ENCODE data around the gene ARID5B. TPM values are rescaled to one million over a fixed set of nuclear protein-coding genes. Genes with fewer than 3 reads are reported as not detected.

The ARID5B gene
- total and polyA plus RNA-seq, 2 of the 4 experiments (the other 2 are of a cell fraction): 41.0 to 125 TPM

DNA sequence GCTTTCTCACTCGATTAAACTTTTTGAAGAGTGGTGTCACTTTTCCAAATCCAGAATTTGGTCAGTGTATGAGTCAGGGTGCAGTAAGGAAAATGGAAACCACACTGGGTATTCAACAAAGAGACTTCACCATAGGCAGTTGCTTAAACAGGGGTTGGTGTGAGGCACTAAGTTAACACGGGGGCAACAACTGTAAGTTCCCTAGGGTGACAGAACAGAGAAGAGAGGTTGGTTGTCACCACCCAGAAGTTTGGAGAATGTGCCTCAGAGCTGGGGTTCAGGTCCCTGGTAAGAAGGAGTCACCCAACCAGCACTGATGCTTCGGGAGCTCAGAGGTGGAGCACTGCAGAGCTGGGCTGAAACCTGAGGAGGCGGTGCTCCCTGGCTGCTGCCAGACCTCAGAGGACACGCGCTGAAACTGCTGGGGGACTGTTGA lies 170.4 kb downstream of the ARID5B start:
- Histone ChIP-seq H2AK9ac (replicated peaks; ENCODE audit: low read depth, low read length, poor library complexity) (no peak overlapping the region), H3K27me3 (ENCODE audit: control insufficient read depth, insufficient read depth, low read length) (no peaks in the 10 kb centered on the region), H4K91ac (ENCODE audit: insufficient read depth, low read depth, low read length) (peak overlapping the region; percentile 38), H3K14ac (replicated peaks; ENCODE audit: low read depth, low read length) (peak overlapping the region; percentile 20), H3K23ac (ENCODE audit: low read depth, low read length) (peak overlapping the region; percentile 43), H3K4me3 (ENCODE audit: insufficient read depth, low read depth, low read length) (no peak overlapping the region), H3K9me1 (ENCODE audit: insufficient read depth, low read length) (peaks cover 22% of the 10 kb centered on the region), H4K8ac (ENCODE audit: low read depth in 2 of 2, low read length in 2 of 2) (peak overlapping the region; percentile 11 to 22; a peak in 3 of 4 replicates), H3K9me3 (ENCODE audit: control insufficient read depth, insufficient read depth, low read length) (no peaks in the 10 kb centered on the region), H3K56ac (ENCODE audit: extremely low read depth, insufficient read depth, low read length) (no peak overlapping the region), H3K4me1 (ENCODE audit: control insufficient read depth, insufficient read depth, low read length) (peaks cover 42% of the 10 kb centered on the region), H2AK5ac (ENCODE audit: low read depth, low read length) (peak overlapping the region; percentile 52), H3K36me3 (ENCODE audit: control insufficient read depth, insufficient read depth, low read length) (peaks cover 81% of the 10 kb centered on the region), H3K4me2 (ENCODE audit: low read depth, low read length) (peak overlapping the region; percentile 3; the same call in 1 of the 2 replicates), H2BK15ac (ENCODE audit: low read depth, low read length) (peak overlapping the region; percentile 24; the same call in 1 of the 3 replicates), H4K20me1 (ENCODE audit: insufficient read depth, low read length) (peaks cover 62% of the 10 kb centered on the region), H3K27ac (ENCODE audit: insufficient read depth, low read length) (peak overlapping the region; percentile 63), H4K5ac (ENCODE audit: low read depth, low read length) (peak overlapping the region; percentile 22; the same call in 1 of the 2 replicates), H3K4ac (ENCODE audit: low read depth, low read length) (peak overlapping the region; percentile 69), H3K18ac (ENCODE audit: low read depth, low read length) (peak overlapping the region; percentile 13), H2BK5ac (ENCODE audit: low read depth, low read length, poor library complexity, severe bottlenecking) (peak overlapping the region; percentile 79), H2AFZ (replicated peaks; ENCODE audit: low read length, poor library complexity) (no peak overlapping the region), H2BK120ac (ENCODE audit: low read depth, low read length) (peak overlapping the region; percentile 22), H3K9ac (ENCODE audit: low read depth, low read length) (no peak overlapping the region), H2BK20ac (ENCODE audit: low read depth, low read length) (no peak overlapping the region), H3K79me1 (ENCODE audit: low read depth in 1 of 2, low read length in 2 of 2) (peaks cover 25 to 65% of the 10 kb centered on the region in 2 experiments)
- no peak for TF ChIP-seq MAFK (IDR thresholded peaks at IDR 0.05; ENCODE audit: low read depth, low read length)
- TF ChIP-seq CEBPB (IDR thresholded peaks at IDR 0.05; ENCODE audit: low read depth, low read length): peak; percentile 22; the same call in 1 of the 2 replicates
- 0 out of 2 replicates have a peak, but pooled peaks have one; percentile 25 for TF ChIP-seq FOS (IDR thresholded peaks at IDR 0.05; ENCODE audit: low read depth, low read length)
- TF ChIP-seq, protein P1, sequence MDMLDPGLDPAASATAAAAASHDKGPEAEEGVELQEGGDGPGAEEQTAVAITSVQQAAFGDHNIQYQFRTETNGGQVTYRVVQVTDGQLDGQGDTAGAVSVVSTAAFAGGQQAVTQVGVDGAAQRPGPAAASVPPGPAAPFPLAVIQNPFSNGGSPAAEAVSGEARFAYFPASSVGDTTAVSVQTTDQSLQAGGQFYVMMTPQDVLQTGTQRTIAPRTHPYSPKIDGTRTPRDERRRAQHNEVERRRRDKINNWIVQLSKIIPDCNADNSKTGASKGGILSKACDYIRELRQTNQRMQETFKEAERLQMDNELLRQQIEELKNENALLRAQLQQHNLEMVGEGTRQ (IDR thresholded peaks at IDR 0.05; ENCODE audit: low read depth, low read length): no peak
- no peak for TF ChIP-seq RAD21 (IDR thresholded peaks at IDR 0.05; ENCODE audit: low read length)
- dilution Hi-C loops (cut with HindIII; ENCODE audit: low sequenced_read_pairs, unreplicated experiment): no loop called here
- WGBS, 2 experiments (ENCODE audit: extremely low coverage in 2 of 2, insufficient read length in 1 of 2): no CpG with 5 or more reads among the region's 6 CpGs
- POLR2A ChIA-PET (ENCODE audit: unreplicated experiment): no interaction called here
- in situ Hi-C loops (cut with MboI; ENCODE audit: low sequenced_read_pairs): no loop called here
- CTCF ChIA-PET: no interaction called here
- ATAC-seq (ENCODE audit: low read depth): peak; percentile 12
- BruUV-seq (replicated peaks): no TSS peak
- intact Hi-C loops (cut with micrococcal nuclease): no loop called here
- DNase-seq: peak; percentile 78
